H1 (cell line): Measurements from ENCODE around the gene UBN2. TPM values are rescaled to one million over a fixed set of nuclear protein-coding genes. Genes with fewer than 3 reads are reported as not detected.

Experiments
- CTCF ChIA-PET: fragments of 300-600 bp; sonication (Branson Sonifier 250); formaldehyde crosslinking; loops from one replicate; lab custom pipeline; 2021; ENCODE audit not compliant: partially characterized antibody; lab: Charles Lee
- POLR2A ChIA-PET: fragments of 300-600 bp; sonication (Branson Sonifier 250); formaldehyde crosslinking; loops from one replicate; lab custom pipeline; 2021; ENCODE audit warnings: inconsistent platforms; ENCODE audit not compliant: partially characterized antibody; lab: Charles Lee
- DNase-seq, 2 experiments: peaks; one replicate each; pipeline versions ENCODE4 v3.0.0 to v3.0.0-alpha.2; 2010 to 2022; ENCODE audit warnings: low spot score in 2 of 2, low read depth in 1 of 2, mixed read lengths in 1 of 2
- FAIRE-seq: peaks from 2 replicates; lab custom pipeline; 2011; peaks lifted over from hg19 to GRCh38; lab: Jason Lieb, UNC
- H2AFZ ChIP-seq: 2 replicates; pipeline ENCODE4 v1.8.1; 2012; ENCODE audit warnings: low read length, inconsistent platforms
- H2AK5ac ChIP-seq: 2 replicates; pipeline ENCODE4 v1.6.1; 2013; ENCODE audit warnings: low read depth, low read length
- H2BK120ac ChIP-seq: replicated peaks from 2 replicates; pipeline ENCODE3; 2013; ENCODE audit warnings: low read depth, low read length, inconsistent platforms
- H2BK12ac ChIP-seq: 2 replicates; pipeline ENCODE4 v1.6.1; 2013; ENCODE audit warnings: low read depth, low read length
- H2BK15ac ChIP-seq: 2 replicates; pipeline ENCODE4 v1.6.1; 2013; ENCODE audit warnings: low read length
- H2BK20ac ChIP-seq: 2 replicates; pipeline ENCODE4 v1.6.1; 2013; ENCODE audit warnings: low read length
- H2BK5ac ChIP-seq: 2 replicates; pipeline ENCODE4 v1.6.1; 2013; ENCODE audit warnings: low read depth, low read length
- H3K14ac ChIP-seq: 2 replicates; pipeline ENCODE4 v1.6.1; 2013; ENCODE audit warnings: inconsistent platforms; ENCODE audit not compliant: insufficient read length
- H3K18ac ChIP-seq: 2 replicates; pipeline ENCODE4 v1.6.1; 2013; ENCODE audit warnings: low read length; ENCODE audit errors: extremely low read depth
- H3K23ac ChIP-seq: 2 replicates; pipeline ENCODE4 v1.6.1; 2013; ENCODE audit warnings: inconsistent platforms; ENCODE audit not compliant: insufficient read length
- H3K23me2 ChIP-seq: 2 replicates; pipeline ENCODE4 v1.6.1; 2013; ENCODE audit warnings: low read depth, low read length
- H3K27ac ChIP-seq: 2 replicates; pipeline ENCODE4 v1.6.1; 2011; ENCODE audit warnings: low read depth, low read length, inconsistent platforms
- H3K27me3 ChIP-seq, 4 experiments: replicated peaks in 1 of 4; 1 replicate in 1 of 4; 2 replicates in 3 of 4; pipeline versions ENCODE4 v1.6.1 to v1.8.1; 2011 to 2013; ENCODE audit warnings: low read length in 3 of 4, mild to moderate bottlenecking in 3 of 4, inconsistent platforms in 2 of 4, mixed read lengths in 2 of 4, moderate library complexity in 1 of 4; ENCODE audit not compliant: control insufficient read depth in 3 of 4, insufficient read depth in 3 of 4; ENCODE audit errors: extremely low read depth in 1 of 4
- H3K36me3 ChIP-seq, 4 experiments: 2 replicates each; pipeline versions ENCODE4 v1.6.1 to v1.8.1; 2011 to 2013; ENCODE audit warnings: mild to moderate bottlenecking in 4 of 4, low read length in 3 of 4, moderate library complexity in 2 of 4, control low read depth in 1 of 4, inconsistent platforms in 1 of 4; ENCODE audit not compliant: insufficient read depth in 4 of 4, control insufficient read depth in 2 of 4
- H3K4ac ChIP-seq: replicated peaks from 2 replicates; pipeline ENCODE3; 2013; ENCODE audit warnings: low read length, low read depth, mixed read lengths, inconsistent platforms; ENCODE audit not compliant: insufficient read length
- H3K4me1 ChIP-seq, 4 experiments: replicated peaks in 1 of 4; 1 replicate in 1 of 4; 2 replicates in 3 of 4; pipeline versions ENCODE4 v1.6.1 to v1.8.1; 2011 to 2013; ENCODE audit warnings: low read length in 3 of 4, inconsistent platforms in 2 of 4, mixed read lengths in 1 of 4; ENCODE audit not compliant: insufficient read depth in 4 of 4, control insufficient read depth in 3 of 4
- H3K4me2 ChIP-seq, 2 experiments: 2 replicates each; pipeline versions ENCODE4 v1.6.1 to v1.8.1; 2011 to 2013; ENCODE audit warnings: low read depth in 2 of 2, low read length in 2 of 2, control low read depth in 1 of 2, inconsistent platforms in 1 of 2, mild to moderate bottlenecking in 1 of 2; ENCODE audit not compliant: insufficient read depth in 1 of 2
- H3K4me3 ChIP-seq, 4 experiments: fragments of 200-600, 300-600 bp in 1 of 4; sonication (generic), shearing (Covaris generic), sonication (Bioruptor Twin) in 1 of 4; 2 replicates each; pipeline versions ENCODE4 v1.5.1 to v1.8.1; 2011 to 2016; ENCODE audit warnings: low read length in 4 of 4, low read depth in 3 of 4, control low read depth in 2 of 4, inconsistent platforms in 2 of 4, mild to moderate bottlenecking in 2 of 4, mixed read lengths in 1 of 4, moderate library complexity in 1 of 4; ENCODE audit not compliant: insufficient read depth in 2 of 4; ENCODE audit errors: extremely low read depth in 1 of 4
- H3K56ac ChIP-seq: replicated peaks from 2 replicates; pipeline ENCODE3; 2013; ENCODE audit warnings: low read depth, mild to moderate bottlenecking, mixed read lengths, low read length, inconsistent platforms; ENCODE audit not compliant: insufficient read length
- H3K79me1 ChIP-seq: 2 replicates; pipeline ENCODE4 v1.6.1; 2013; ENCODE audit warnings: low read depth, low read length, control low read depth
- H3K79me2 ChIP-seq, 2 experiments: 2 replicates each; pipeline versions ENCODE4 v1.6.1 to v1.8.1; 2012 to 2013; ENCODE audit warnings: low read length in 2 of 2, mild to moderate bottlenecking in 2 of 2, inconsistent platforms in 1 of 2; ENCODE audit not compliant: insufficient read depth in 2 of 2, control insufficient read depth in 1 of 2
- H3K9ac ChIP-seq, 4 experiments: replicated peaks in 1 of 4; 1 replicate in 1 of 4; 2 replicates in 3 of 4; pipeline versions ENCODE4 v1.6.1 to v1.8.1; 2011 to 2013; ENCODE audit warnings: low read depth in 3 of 4, low read length in 3 of 4, control low read depth in 2 of 4, mild to moderate bottlenecking in 2 of 4, moderate library complexity in 2 of 4, inconsistent platforms in 1 of 4; ENCODE audit errors: extremely low read depth in 1 of 4
- H3K9me3 ChIP-seq, 2 experiments: 2 replicates each; pipeline versions ENCODE4 v1.6.1 to v1.8.1; 2012 to 2013; ENCODE audit warnings: mild to moderate bottlenecking in 2 of 2, moderate library complexity in 2 of 2, control low read depth in 1 of 2, inconsistent platforms in 1 of 2, low read depth in 1 of 2, low read length in 1 of 2, mixed read lengths in 1 of 2; ENCODE audit not compliant: insufficient read depth in 2 of 2
- H4K20me1 ChIP-seq, 2 experiments: replicated peaks in 1 of 2; 2 replicates each; pipeline versions ENCODE3 to v1.8.1; 2011 to 2013; ENCODE audit warnings: inconsistent platforms in 2 of 2, low read length in 2 of 2, mild to moderate bottlenecking in 1 of 2; ENCODE audit not compliant: insufficient read depth in 2 of 2, control insufficient read depth in 1 of 2
- H4K5ac ChIP-seq: 2 replicates; pipeline ENCODE4 v1.6.1; 2013; ENCODE audit warnings: low read length, low read depth, mixed read lengths, inconsistent platforms; ENCODE audit not compliant: insufficient read length
- H4K8ac ChIP-seq: 2 replicates; pipeline ENCODE4 v1.8.0; 2013; ENCODE audit warnings: mild to moderate bottlenecking, moderate library complexity, low read length, inconsistent platforms; ENCODE audit not compliant: insufficient read depth; ENCODE audit errors: extremely low read depth
- H4K91ac ChIP-seq: replicated peaks from 2 replicates; pipeline ENCODE3; 2013; ENCODE audit warnings: low read length, mixed read lengths, inconsistent platforms; ENCODE audit not compliant: insufficient read length
- BRCA1 ChIP-seq: IDR thresholded peaks from 2 replicates; pipeline ENCODE4 v1.6.1; 2012; ENCODE audit warnings: low read depth, low read length, improper control_type of control experiment
- CBX5 ChIP-seq: fragments of 300-800, 300-1000 bp; sonication (generic); IDR thresholded peaks from 2 replicates; pipeline ENCODE4 v1.7.1; 2016; ENCODE audit warnings: antibody characterized with exemption, low read length, low read depth
- EGR1 ChIP-seq: IDR thresholded peaks from 2 replicates; pipeline ENCODE4 v1.6.1; 2011; ENCODE audit warnings: low read depth, low read length, borderline replicate concordance
- EZH2 ChIP-seq: fragments of 200-600 bp; sonication (generic); IDR thresholded peaks from 2 replicates; pipeline ENCODE4 v1.7.1; 2012; ENCODE audit warnings: low read depth, mild to moderate bottlenecking, moderate library complexity, low read length, inconsistent platforms; ENCODE audit not compliant: severe bottlenecking
- HDAC2 ChIP-seq, 2 experiments: fragments of 300-600 bp in 1 of 2; sonication (generic) in 1 of 2; IDR thresholded peaks; 2 replicates each; pipeline ENCODE4 v1.6.1; 2011 to 2012; ENCODE audit warnings: low read depth in 2 of 2, low read length in 2 of 2, mild to moderate bottlenecking in 2 of 2, moderate library complexity in 2 of 2, borderline replicate concordance in 1 of 2, inconsistent platforms in 1 of 2
- PHF8 ChIP-seq: fragments of 200-600 bp; sonication (generic); conservative IDR thresholded peaks from 2 replicates; pipeline ENCODE4 v1.7.1; 2012; ENCODE audit warnings: low read depth, mild to moderate bottlenecking, inconsistent platforms, low read length, moderate library complexity
- POLR2A ChIP-seq, 2 experiments: IDR thresholded peaks; 1 replicate in 1 of 2; 2 replicates in 1 of 2; pipeline ENCODE4 v1.6.1; 2011; ENCODE audit warnings: low read depth in 2 of 2, low read length in 2 of 2, mild to moderate bottlenecking in 2 of 2; ENCODE audit errors: control extremely low read depth in 1 of 2
- POLR2AphosphoS5 ChIP-seq: IDR thresholded peaks from 2 replicates; pipeline ENCODE4 v1.6.1; 2011; ENCODE audit warnings: low read depth, low read length
- RNF2 ChIP-seq: fragments of 200-900, 300-1000 bp; sonication (generic); IDR thresholded peaks from 2 replicates; pipeline ENCODE4 v1.7.1; 2016; ENCODE audit warnings: borderline replicate concordance, low read depth, mild to moderate bottlenecking, antibody characterized with exemption, low read length; ENCODE audit not compliant: poor library complexity, severe bottlenecking; ENCODE audit errors: missing control alignments
- RXRA ChIP-seq: IDR thresholded peaks from 2 replicates; pipeline ENCODE4 v1.6.1; 2011; ENCODE audit warnings: low read depth, mild to moderate bottlenecking, low read length, moderate library complexity; ENCODE audit not compliant: insufficient read depth
- SIN3A ChIP-seq, 2 experiments: IDR thresholded peaks in 1 of 2; conservative IDR thresholded peaks in 1 of 2; 2 replicates each; pipeline ENCODE4 v1.6.1; 2011 to 2012; ENCODE audit warnings: low read length in 2 of 2, improper control_type of control experiment in 1 of 2, low read depth in 1 of 2, mild to moderate bottlenecking in 1 of 2
- SP2 ChIP-seq: IDR thresholded peaks from 2 replicates; pipeline ENCODE4 v1.6.1; 2012; ENCODE audit warnings: mild to moderate bottlenecking, low read length, inconsistent platforms
- SRF ChIP-seq: IDR thresholded peaks from 2 replicates; pipeline ENCODE4 v1.6.1; 2011; ENCODE audit warnings: mild to moderate bottlenecking, low read depth, low read length, moderate library complexity
- WGBS, 2 experiments: shearing (Covaris generic) in 1 of 2; methylation state at CpG; one replicate each; pipeline versions ENCODE4 v1.1.6 to v1.1.7; 2013 to 2015; ENCODE audit warnings: low lambda C conversion rate in 2 of 2, mixed read lengths in 2 of 2, inconsistent platforms in 1 of 2, low coverage in 1 of 2, missing lambda C conversion rate in 1 of 2; ENCODE audit not compliant: insufficient replicate concordance in 2 of 2, insufficient coverage in 1 of 2, insufficient read length in 1 of 2; ENCODE audit errors: extremely low coverage in 1 of 2, missing lambda C conversion rate in 1 of 2; 5-methylcytosine and 5-hydroxymethylcytosine counted together
- polyA plus RNA-seq, 7 experiments: library from polyadenylated mRNA; depleted of rRNA in 3 of 7; stranded (reverse) in 5 of 7; unstranded in 2 of 7; fragments of >200 nt in 5 of 7; fragments of 200-250 nt in 2 of 7; gene quantifications; 1 replicate in 5 of 7; 2 replicates in 1 of 7; 4 replicates in 1 of 7; pipeline versions ENCODE4 v1.2.1 to v1.2.3, GENCODE V29; 2011 to 2013; ENCODE audit warnings: missing spikeins in 2 of 7, mixed read lengths in 2 of 7
- total RNA-seq: library from RNA; stranded (reverse); fragmentation: NEBNext Ultra II Directional; extraction: Animal tissue kit (Norgen Biotek cat#: 25700); gene quantifications from 2 replicates; pipeline ENCODE4 v1.2.1, GENCODE V29; 2021

UBN2 gene
- total and polyA plus RNA-seq, 2 of the 8 experiments (the other 6 are each of a cell fraction or from before 2014, with no cell fraction given): 4.1 to 39.6 TPM

- Histone ChIP-seq H3K79me2 (peaks cover 0 to 19% of the 10 kb centered on the region in 2 experiments; a peak in 2 of 4 replicates), H4K20me1 (no peaks in the 10 kb centered on the region), H3K4me3 (no peak overlapping the region), H2AFZ (no peak overlapping the region), H4K8ac (no peak overlapping the region), H3K23ac (no peak overlapping the region), H3K56ac (no peak overlapping the region), H3K27ac (no peak overlapping the region), H2BK15ac (no peak overlapping the region), H3K23me2 (peaks cover 2% of the 10 kb centered on the region; the same call in 1 of the 2 replicates), H3K18ac (no peak overlapping the region), H3K36me3 (0 out of 8 replicates have a peak, but pooled peaks cover 0 to 3% (median 0%) of the 10 kb centered on the region in 4 experiments), H2BK5ac (no peak overlapping the region), H3K9ac (no peak overlapping the region), H3K79me1 (0 out of 2 replicates have a peak, but pooled peaks cover 2% of the 10 kb centered on the region), H3K4ac (no peak overlapping the region), H2AK5ac (no peak overlapping the region), H4K5ac (no peak overlapping the region), H3K27me3 (peaks cover 0 to 1% (median 0%) of the 10 kb centered on the region in 4 experiments; a peak in 1 of 7 replicates), H3K14ac (no peak overlapping the region), H2BK120ac (no peak overlapping the region), H2BK20ac (no peak overlapping the region), H4K91ac (no peak overlapping the region), H3K4me2 (no peak overlapping the region), H2BK12ac (no peak overlapping the region), H3K9me3 (peaks cover 0 to 5% of the 10 kb centered on the region in 2 experiments; a peak in 2 of 4 replicates), H3K4me1 (peaks cover 0 to 5% (median 4%) of the 10 kb centered on the region in 4 experiments; a peak in 5 of 7 replicates)
- FAIRE-seq (no peak), DNase-seq (no peak)
- 89% methylated on average over 2 of the region's 2 CpGs; no CpG with 5 or more reads in 1 of the 2 experiments for WGBS, 2 experiments
- POLR2A ChIA-PET: interaction anchor here (2.2 to 2.6 kb wide), 2 partner anchors 21 to 23 kb away, joined by 6 to 30 read pairs; partner anchors contain the start of gene LUC7L2
- CTCF ChIA-PET: interaction anchor here (0.6 to 8.9 kb wide), 5 partner anchors 10 to 1199 kb away, joined by 3 to 54 read pairs (median 3); no protein-coding TSS in a partner anchor
- no peak for TF ChIP-seq EGR1
- TF ChIP-seq CBX5: no peak
- TF ChIP-seq RXRA: no peak
- no peak for TF ChIP-seq SIN3A (conservative IDR thresholded peaks at IDR 0.05 in 1 of 2, IDR thresholded peaks at IDR 0.05 in 1 of 2; ENCODE audit: low read depth in 1 of 2, low read length in 2 of 2)
- no peak for TF ChIP-seq RNF2
- TF ChIP-seq POLR2A (IDR thresholded peaks at IDR 0.05; ENCODE audit: control extremely low read depth in 1 of 2, low read depth in 2 of 2, low read length in 2 of 2): no peak
- TF ChIP-seq POLR2AphosphoS5: no peak
- no peak for TF ChIP-seq EZH2
- no peak for TF ChIP-seq HDAC2 (IDR thresholded peaks at IDR 0.05; ENCODE audit: borderline replicate concordance in 1 of 2, low read depth in 2 of 2, low read length in 2 of 2)
- TF ChIP-seq SP2: no peak
- TF ChIP-seq BRCA1: no peak
- no peak for TF ChIP-seq SRF
- no peak for TF ChIP-seq PHF8
Measured at GRCh38 chr7:139339025-139339424, 108.0 kb downstream of the UBN2 start.
